GM19395 (cell line): ENCODE data around the gene GRAMD1B.

Experiments
- ATAC-seq: cut with Tn5 transposase; IDR thresholded peaks from one replicate; pipeline ENCODE4 v1.9.1; 2021; ENCODE audit warnings: mild to moderate bottlenecking, moderate library complexity; ENCODE audit not compliant: unreplicated experiment

Gene GRAMD1B

GRCh38 chr11:123584737-123585136 is 154.7 kb downstream of the GRAMD1B start:
- no peak for ATAC-seq

GRCh38 chr11:123585206-123585605 is 155.1 kb downstream of the GRAMD1B start:
- no peak for ATAC-seq

GRCh38 chr11:123585706-123586105 is 155.6 kb downstream of the GRAMD1B start:
- no peak for ATAC-seq

- ATAC-seq: no peak
These were observed 156.5 kb downstream of the GRAMD1B start for GRCh38 chr11:123586568-123586967.

GRCh38 chr11:123587044-123587443 is 157.0 kb downstream of the GRAMD1B start:
- ATAC-seq: no peak

GRCh38 chr11:123587559-123587958 is 157.5 kb downstream of the GRAMD1B start:
- no peak for ATAC-seq

- no peak for ATAC-seq
These were observed 158.2 kb downstream of the GRAMD1B start for GRCh38 chr11:123588117-123588863.

- no peak for ATAC-seq
These were observed 158.8 kb downstream of the GRAMD1B start for GRCh38 chr11:123588864-123589262.

- no peak for ATAC-seq
These were observed 160.3 kb downstream of the GRAMD1B start for GRCh38 chr11:123590296-123590912.

GRCh38 chr11:123593570-123593969 is 163.5 kb downstream of the GRAMD1B start:
- ATAC-seq: no peak

GRCh38 chr11:123594188-123594901 is 164.3 kb downstream of the GRAMD1B start:
- ATAC-seq: no peak

GRCh38 chr11:123594921-123595320 is 164.9 kb downstream of the GRAMD1B start:
- no peak for ATAC-seq

- ATAC-seq: no peak
These were observed 167.8 kb downstream of the GRAMD1B start for GRCh38 chr11:123597859-123598258.

GRCh38 chr11:123601136-123601535 is 171.1 kb downstream of the GRAMD1B start:
- no peak for ATAC-seq

- ATAC-seq: no peak
These were observed 171.7 kb downstream of the GRAMD1B start for GRCh38 chr11:123601743-123602142.

GRCh38 chr11:123603666-123604065 is 173.6 kb downstream of the GRAMD1B start:
- no peak for ATAC-seq

GRCh38 chr11:123607781-123608180 is 177.7 kb downstream of the GRAMD1B start:
- ATAC-seq: no peak

GRCh38 chr11:123608371-123608770 is 178.3 kb downstream of the GRAMD1B start:
- no peak for ATAC-seq

GRCh38 chr11:123608945-123609344 is 178.9 kb downstream of the GRAMD1B start:
- no peak for ATAC-seq

GRCh38 chr11:123611698-123612097 is 181.6 kb downstream of the GRAMD1B start:
- ATAC-seq: no peak

GRCh38 chr11:123616505-123617198 is 186.6 kb downstream of the GRAMD1B start:
- ATAC-seq: no peak
